HepG2 (cell line): ENCODE results near the gene RASIP1. TPM values are rescaled to one million over a fixed set of nuclear protein-coding genes. Genes with fewer than 3 reads are reported as not detected.

Experiments used
- ARID4A ChIP-seq: sonication (generic); formaldehyde crosslinking; IDR thresholded peaks from 2 replicates; pipeline ENCODE4 v1.5.0; 2020; ENCODE audit warnings: mild to moderate bottlenecking, missing genetic modification reagents, borderline replicate concordance
- ARNT2 ChIP-seq: sonication (generic); formaldehyde crosslinking; IDR thresholded peaks from 2 replicates; pipeline ENCODE4 v1.8.0; 2022; ENCODE audit warnings: mild to moderate bottlenecking, low read depth, missing genetic modification reagents, moderate library complexity
- CBX1 ChIP-seq: IDR thresholded peaks from one replicate; pipeline ENCODE4 v1.6.1; 2016; ENCODE audit warnings: antibody characterized with exemption, low read depth
- CENPT ChIP-seq: sonication (generic); formaldehyde crosslinking; IDR thresholded peaks from 2 replicates; pipeline ENCODE4 v1.8.0; 2022; ENCODE audit warnings: low read depth, mild to moderate bottlenecking, moderate library complexity, missing genetic modification reagents
- FLYWCH1 ChIP-seq: sonication (generic); formaldehyde crosslinking; IDR thresholded peaks from 2 replicates; pipeline ENCODE4 v1.8.1; 2023; ENCODE audit warnings: mild to moderate bottlenecking, missing genetic modification reagents
- HOMEZ ChIP-seq: IDR thresholded peaks from 2 replicates; pipeline ENCODE4 v1.6.1; 2016; ENCODE audit warnings: low read depth
- MED13 ChIP-seq: sonication (generic); formaldehyde crosslinking; IDR thresholded peaks from 2 replicates; pipeline ENCODE4 v1.5.0; 2020; ENCODE audit warnings: missing genetic modification reagents
- POGZ ChIP-seq: sonication (generic); formaldehyde crosslinking; IDR thresholded peaks from 2 replicates; pipeline ENCODE4 v1.4.0; 2020; ENCODE audit warnings: mild to moderate bottlenecking, missing genetic modification reagents
- SOX6 ChIP-seq, 2 experiments: fragments of 450-650 bp in 1 of 2; sonication (generic) in 1 of 2; formaldehyde crosslinking in 1 of 2; IDR thresholded peaks; 2 replicates each; pipeline versions ENCODE4 v1.4.0 to v1.6.1; 2017 to 2020; ENCODE audit warnings: antibody characterized with exemption in 1 of 2, mild to moderate bottlenecking in 1 of 2, missing genetic modification reagents in 1 of 2
- TAF1 ChIP-seq: sonication (generic); formaldehyde crosslinking; IDR thresholded peaks from 2 replicates; pipeline ENCODE4 v1.4.0; 2020; ENCODE audit warnings: missing genetic modification reagents
- TCF7 ChIP-seq: sonication (generic); IDR thresholded peaks from 2 replicates; pipeline ENCODE4 v1.6.1; 2016; ENCODE audit warnings: antibody characterized with exemption, low read depth
- ZBTB3 ChIP-seq: sonication (generic); formaldehyde crosslinking; IDR thresholded peaks from 2 replicates; pipeline ENCODE4 v1.4.0; 2020; ENCODE audit warnings: low read depth, mild to moderate bottlenecking, moderate library complexity, missing genetic modification reagents, borderline replicate concordance
- ZBTB37 ChIP-seq: sonication (generic); formaldehyde crosslinking; IDR thresholded peaks from 2 replicates; pipeline ENCODE4 v1.4.0; 2020; ENCODE audit warnings: mild to moderate bottlenecking, missing genetic modification reagents
- ZFP82 ChIP-seq: sonication (generic); formaldehyde crosslinking; IDR thresholded peaks from 2 replicates; pipeline ENCODE4 v1.5.1; 2020; ENCODE audit warnings: mild to moderate bottlenecking, missing genetic modification reagents, borderline replicate concordance
- ZFYVE20 ChIP-seq: sonication (generic); formaldehyde crosslinking; IDR thresholded peaks from 2 replicates; pipeline ENCODE4 v1.8.0; 2023; ENCODE audit warnings: low read depth, mild to moderate bottlenecking, moderate library complexity, missing genetic modification reagents, borderline replicate concordance
- ZNF12 ChIP-seq: sonication (generic); formaldehyde crosslinking; IDR thresholded peaks from 2 replicates; pipeline ENCODE4 v1.5.0; 2020; ENCODE audit warnings: missing genetic modification reagents
- ZNF253 ChIP-seq: sonication (generic); formaldehyde crosslinking; IDR thresholded peaks from 2 replicates; pipeline ENCODE4 v1.8.0; 2022; ENCODE audit warnings: mild to moderate bottlenecking, missing genetic modification reagents, borderline replicate concordance
- ZNF652 ChIP-seq: IDR thresholded peaks from 2 replicates; pipeline ENCODE4 v1.6.1; 2016; ENCODE audit warnings: low read depth, borderline replicate concordance
- polyA plus RNA-seq, 8 experiments: library from polyadenylated mRNA; depleted of rRNA in 3 of 8; stranded (reverse) in 7 of 8; unstranded in 1 of 8; fragments of >200 nt; fragmentation: Illumina TruSeq in 4 of 8; extraction: Trizol in 4 of 8; gene quantifications; 2 replicates each; pipeline versions ENCODE4 v1.2.1 to v1.2.3, GENCODE V29; 2011 to 2016; ENCODE audit warnings: low read depth in 4 of 8, missing spikeins in 1 of 8, mixed read lengths in 1 of 8; ENCODE audit not compliant: insufficient read depth in 1 of 8
- total RNA-seq, 5 experiments: library from RNA; depleted of rRNA; stranded (reverse); fragments of >200 nt; fragmentation: Illumina TruSeq; extraction: Trizol; gene quantifications; 2 replicates each; pipeline ENCODE4 v1.2.3, GENCODE V29; 2016; ENCODE audit warnings: low read depth in 1 of 5
- TF ChIP-seq, protein P1 (sequence below), 2 experiments: IDR thresholded peaks; 2 replicates each; pipeline ENCODE4 v1.6.1; 2011 to 2012; ENCODE audit warnings: low read length in 2 of 2, borderline replicate concordance in 1 of 2, low read depth in 1 of 2, mild to moderate bottlenecking in 1 of 2, moderate library complexity in 1 of 2

The RASIP1 gene
- total and polyA plus RNA-seq, 2 of the 13 experiments (the other 11 are each of a cell fraction or from before 2014, with no cell fraction given), result 0.44 to 0.58 TPM

DNA sequence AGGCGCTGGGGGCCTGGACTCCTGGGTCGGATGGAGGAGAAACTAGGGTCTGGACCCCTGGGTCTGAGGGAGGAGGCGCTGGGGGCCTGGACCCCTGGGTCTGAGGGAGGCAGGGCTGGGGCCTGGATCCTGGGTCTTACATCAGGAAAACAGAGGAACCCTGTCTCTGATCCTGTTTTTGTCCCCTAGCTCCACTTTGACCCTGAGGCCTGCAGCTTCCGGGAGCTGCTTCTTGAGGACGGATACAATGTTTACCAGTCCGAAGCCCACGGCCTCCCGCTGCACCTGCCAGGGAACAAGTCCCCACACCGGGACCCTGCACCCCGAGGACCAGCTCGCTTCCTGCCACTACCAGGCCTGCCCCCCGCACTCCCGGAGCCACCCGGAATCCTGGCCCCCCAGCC, 17.3 kb upstream of the RASIP1 start (continued):
- TF ChIP-seq ZFP82 (no peak), HOMEZ (no peak), ARNT2 (CRISPR knock-in tag) (no peak), SOX6 (IDR thresholded peaks at IDR 0.05) (no peak), SOX6 (CRISPR knock-in tag; IDR thresholded peaks at IDR 0.05) (peak; percentile 50), ZFYVE20 (CRISPR knock-in tag) (no peak), FLYWCH1 (CRISPR knock-in tag) (no peak), ZBTB37 (CRISPR knock-in tag) (no peak), POGZ (CRISPR knock-in tag) (no peak), CENPT (CRISPR knock-in tag) (no peak), ZNF253 (no peak), ARID4A (CRISPR knock-in tag) (no peak), ZNF652 (CRISPR knock-in tag) (no peak), MED13 (CRISPR knock-in tag) (no peak), CBX1 (no peak), ZBTB3 (CRISPR knock-in tag) (no peak), TCF7 (no peak), TAF1 (CRISPR knock-in tag) (no peak), ZNF12 (CRISPR knock-in tag) (no peak)
- TF ChIP-seq, protein P1, sequence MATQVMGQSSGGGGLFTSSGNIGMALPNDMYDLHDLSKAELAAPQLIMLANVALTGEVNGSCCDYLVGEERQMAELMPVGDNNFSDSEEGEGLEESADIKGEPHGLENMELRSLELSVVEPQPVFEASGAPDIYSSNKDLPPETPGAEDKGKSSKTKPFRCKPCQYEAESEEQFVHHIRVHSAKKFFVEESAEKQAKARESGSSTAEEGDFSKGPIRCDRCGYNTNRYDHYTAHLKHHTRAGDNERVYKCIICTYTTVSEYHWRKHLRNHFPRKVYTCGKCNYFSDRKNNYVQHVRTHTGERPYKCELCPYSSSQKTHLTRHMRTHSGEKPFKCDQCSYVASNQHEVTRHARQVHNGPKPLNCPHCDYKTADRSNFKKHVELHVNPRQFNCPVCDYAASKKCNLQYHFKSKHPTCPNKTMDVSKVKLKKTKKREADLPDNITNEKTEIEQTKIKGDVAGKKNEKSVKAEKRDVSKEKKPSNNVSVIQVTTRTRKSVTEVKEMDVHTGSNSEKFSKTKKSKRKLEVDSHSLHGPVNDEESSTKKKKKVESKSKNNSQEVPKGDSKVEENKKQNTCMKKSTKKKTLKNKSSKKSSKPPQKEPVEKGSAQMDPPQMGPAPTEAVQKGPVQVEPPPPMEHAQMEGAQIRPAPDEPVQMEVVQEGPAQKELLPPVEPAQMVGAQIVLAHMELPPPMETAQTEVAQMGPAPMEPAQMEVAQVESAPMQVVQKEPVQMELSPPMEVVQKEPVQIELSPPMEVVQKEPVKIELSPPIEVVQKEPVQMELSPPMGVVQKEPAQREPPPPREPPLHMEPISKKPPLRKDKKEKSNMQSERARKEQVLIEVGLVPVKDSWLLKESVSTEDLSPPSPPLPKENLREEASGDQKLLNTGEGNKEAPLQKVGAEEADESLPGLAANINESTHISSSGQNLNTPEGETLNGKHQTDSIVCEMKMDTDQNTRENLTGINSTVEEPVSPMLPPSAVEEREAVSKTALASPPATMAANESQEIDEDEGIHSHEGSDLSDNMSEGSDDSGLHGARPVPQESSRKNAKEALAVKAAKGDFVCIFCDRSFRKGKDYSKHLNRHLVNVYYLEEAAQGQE (IDR thresholded peaks at IDR 0.05; ENCODE audit: borderline replicate concordance in 1 of 2, low read depth in 1 of 2, low read length in 2 of 2), result no peak
